H1 (cell line): ENCODE data around the gene LHPP. TPM values are rescaled to one million over a fixed set of nuclear protein-coding genes. Genes with fewer than 3 reads are reported as not detected.

Source experiments
- CHD7 ChIP-seq: fragments of 300-600 bp; sonication (generic); IDR thresholded peaks from 2 replicates; pipeline ENCODE4 v1.7.1; 2012; ENCODE audit warnings: low read length, moderate library complexity, mild to moderate bottlenecking, inconsistent platforms; ENCODE audit not compliant: insufficient replicate concordance
- E2F6 ChIP-seq: IDR thresholded peaks from 2 replicates; pipeline ENCODE4 v1.6.1; 2012; ENCODE audit warnings: inconsistent platforms
- KDM4A ChIP-seq: IDR thresholded peaks from one replicate; pipeline ENCODE4 v1.7.1; 2012; ENCODE audit warnings: low read depth, mild to moderate bottlenecking, moderate library complexity, low read length, inconsistent platforms; ENCODE audit not compliant: severe bottlenecking
- POLR2A ChIP-seq, 2 experiments: IDR thresholded peaks; 1 replicate in 1 of 2; 2 replicates in 1 of 2; pipeline ENCODE4 v1.6.1; 2011; ENCODE audit warnings: low read depth in 2 of 2, low read length in 2 of 2, mild to moderate bottlenecking in 2 of 2; ENCODE audit errors: control extremely low read depth in 1 of 2
- RBBP5 ChIP-seq: IDR thresholded peaks from 2 replicates; pipeline ENCODE4 v1.7.1; 2012; ENCODE audit warnings: low read depth, mild to moderate bottlenecking, inconsistent platforms, low read length, moderate library complexity, borderline replicate concordance
- polyA plus RNA-seq, 7 experiments: library from polyadenylated mRNA; depleted of rRNA in 3 of 7; stranded (reverse) in 5 of 7; unstranded in 2 of 7; fragments of >200 nt in 5 of 7; fragments of 200-250 nt in 2 of 7; gene quantifications; 1 replicate in 5 of 7; 2 replicates in 1 of 7; 4 replicates in 1 of 7; pipeline versions ENCODE4 v1.2.1 to v1.2.3, GENCODE V29; 2011 to 2013; ENCODE audit warnings: missing spikeins in 2 of 7, mixed read lengths in 2 of 7
- total RNA-seq: library from RNA; stranded (reverse); fragmentation: NEBNext Ultra II Directional; extraction: Animal tissue kit (Norgen Biotek cat#: 25700); gene quantifications from 2 replicates; pipeline ENCODE4 v1.2.1, GENCODE V29; 2021

The LHPP gene
- total and polyA plus RNA-seq, 2 of the 8 experiments (the other 6 are each of a cell fraction or from before 2014, with no cell fraction given): 26.0 to 45.0 TPM

- TF ChIP-seq CHD7: no peak
- TF ChIP-seq POLR2A (IDR thresholded peaks at IDR 0.05; ENCODE audit: control extremely low read depth in 1 of 2, low read depth in 2 of 2, low read length in 2 of 2): no peak
- TF ChIP-seq E2F6: no peak
- TF ChIP-seq RBBP5: no peak
- no peak for TF ChIP-seq KDM4A
Measured at GRCh38 chr10:124570646-124571045, 109.0 kb downstream of the LHPP start (continued).
